Activated CD8-positive, alpha-beta T cell treated with anti-CD3 and anti-CD28 coated beads for 36 hours (primary cell): Measurements from ENCODE around the gene OR1I1. TPM values are rescaled to one million over a fixed set of nuclear protein-coding genes. Genes with fewer than 3 reads are reported as not detected.
"Not testable (repeated sequence)": the region's sequence is repeated elsewhere in the genome, so short reads cannot be mapped to it uniquely, and the experiment has no call there.

ENCODE experiments used
- ATAC-seq: fragments of 200-7000 bp; cut with Tn5 transposase; one replicate; pipeline ENCODE4 v1.10.0; 2021; ENCODE audit warnings: mild to moderate bottlenecking, moderate library complexity
- CTCF ChIA-PET: fragments of 350-600 bp; sonication (Branson Sonifier 250); formaldehyde crosslinking; loops from one replicate; lab custom pipeline; 2021; ENCODE audit warnings: antibody characterized with exemption; lab: Charles Lee
- POLR2A ChIA-PET: fragments of 350-600 bp; sonication (Branson Sonifier 250); formaldehyde crosslinking; loops from one replicate; lab custom pipeline; 2021; ENCODE audit warnings: antibody characterized with exemption; lab: Charles Lee
- DNase-seq: peaks from one replicate; pipeline ENCODE4 v3.0.0-alpha.2; 2020
- H3K27ac Mint-ChIP-seq: one replicate; pipeline ENCODE4 v1.8.0; 2021; ENCODE audit warnings: mild to moderate bottlenecking, mixed read lengths
- H3K27me3 Mint-ChIP-seq: one replicate; pipeline ENCODE4 v1.8.0; 2021; ENCODE audit warnings: mixed read lengths
- H3K36me3 Mint-ChIP-seq: one replicate; pipeline ENCODE4 v1.8.0; 2021; ENCODE audit warnings: low read depth, mixed read lengths
- H3K4me1 Mint-ChIP-seq: one replicate; pipeline ENCODE4 v1.8.0; 2021; ENCODE audit warnings: low read depth, mixed read lengths
- H3K4me3 Mint-ChIP-seq: one replicate; pipeline ENCODE4 v1.8.0; 2021; ENCODE audit warnings: mild to moderate bottlenecking, moderate library complexity, mixed read lengths
- H3K9me3 Mint-ChIP-seq: one replicate; pipeline ENCODE4 v1.8.0; 2021; ENCODE audit warnings: mixed read lengths
- CTCF ChIP-seq: fragments of 200-600 bp; IDR thresholded peaks from one replicate; pipeline ENCODE4 v1.8.0; 2022; ENCODE audit warnings: antibody characterized with exemption, mild to moderate bottlenecking
- intact Hi-C: fragments of 100-400 bp; cut with micrococcal nuclease; formaldehyde crosslinking; loops from one replicate; pipeline ENCODE4 v1.10.0; 2022
- total RNA-seq, 2 experiments: library from RNA; stranded (reverse); gene quantifications; one replicate each; pipeline ENCODE4 v1.2.3, GENCODE V29; 2021

OR1I1 gene
- total RNA-seq, 2 experiments from 2014 or later: not detected

- no peaks in the 10 kb centered on the region for H3K36me3 Mint-ChIP-seq
- no peak for DNase-seq
- peaks cover 4% of the 10 kb centered on the region for H3K27me3 Mint-ChIP-seq
- CTCF ChIA-PET: interaction anchor here (0.7 to 5.7 kb wide), 9 partner anchors 9 to 326 kb away, joined by 3 to 66 read pairs (median 7); partner anchors contain the start of genes AKAP8L and SYDE1
- no peak overlapping the region for H3K27ac Mint-ChIP-seq
- POLR2A ChIA-PET: no interaction called here
- H3K9me3 Mint-ChIP-seq: no peaks in the 10 kb centered on the region
- no peak for ATAC-seq
- H3K4me1 Mint-ChIP-seq: peaks cover 4% of the 10 kb centered on the region
- intact Hi-C loops: no loop called here
- no peak overlapping the region for H3K4me3 Mint-ChIP-seq
- no peak for TF ChIP-seq CTCF
Measured at GRCh38 chr19:15093001-15093400, 11.0 kb downstream of the OR1I1 start.

GRCh38 chr19:15096223-15096622 is 14.2 kb downstream of the OR1I1 start:
- TF ChIP-seq CTCF: no peak
- no peak overlapping the region for H3K27ac Mint-ChIP-seq
- peaks cover 1% of the 10 kb centered on the region for H3K27me3 Mint-ChIP-seq
- CTCF ChIA-PET: no interaction called here
- DNase-seq (no peak), ATAC-seq (no peak)
- no peaks in the 10 kb centered on the region for H3K36me3 Mint-ChIP-seq
- H3K4me1 Mint-ChIP-seq: peaks cover 4% of the 10 kb centered on the region
- intact Hi-C loops: no loop called here
- H3K9me3 Mint-ChIP-seq: no peaks in the 10 kb centered on the region
- no peak overlapping the region for H3K4me3 Mint-ChIP-seq
- POLR2A ChIA-PET: no interaction called here

GRCh38 chr19:15097980-15098379 is 16.0 kb downstream of the OR1I1 start:
- intact Hi-C loops, H3K27ac Mint-ChIP-seq, H3K4me3 Mint-ChIP-seq, ATAC-seq, H3K27me3 Mint-ChIP-seq, H3K9me3 Mint-ChIP-seq, H3K4me1 Mint-ChIP-seq, H3K36me3 Mint-ChIP-seq, DNase-seq, POLR2A ChIA-PET, CTCF ChIA-PET: not testable (repeated sequence)

GRCh38 chr19:15098460-15098859 is 16.4 kb downstream of the OR1I1 start:
- H3K4me1 Mint-ChIP-seq: no peaks in the 10 kb centered on the region
- ChIA-PET POLR2A (no interaction called here), CTCF (no interaction called here)
- no peak overlapping the region for H3K4me3 Mint-ChIP-seq
- peaks cover 1% of the 10 kb centered on the region for H3K36me3 Mint-ChIP-seq
- intact Hi-C loops: no loop called here
- TF ChIP-seq CTCF: no peak
- H3K27me3 Mint-ChIP-seq: peaks cover 1% of the 10 kb centered on the region
- H3K27ac Mint-ChIP-seq: no peak overlapping the region
- peaks cover 10% of the 10 kb centered on the region for H3K9me3 Mint-ChIP-seq
- DNase-seq: no peak
- ATAC-seq: no peak

- CTCF ChIA-PET: interaction anchor here (0.7 to 4.2 kb wide), 2 partner anchors 12 to 53 kb away, joined by 3 to 88 read pairs; no protein-coding TSS in a partner anchor
- H3K4me3 Mint-ChIP-seq: no peak overlapping the region
- ATAC-seq: no peak
- peaks cover 1% of the 10 kb centered on the region for H3K27me3 Mint-ChIP-seq
- no peak for TF ChIP-seq CTCF
- no peaks in the 10 kb centered on the region for H3K4me1 Mint-ChIP-seq
- POLR2A ChIA-PET: no interaction called here
- no peak overlapping the region for H3K27ac Mint-ChIP-seq
- H3K36me3 Mint-ChIP-seq: peaks cover 3% of the 10 kb centered on the region
- intact Hi-C loops: no loop called here
- H3K9me3 Mint-ChIP-seq: peaks cover 14% of the 10 kb centered on the region
- DNase-seq: no peak
Measured at GRCh38 chr19:15099017-15099582, 17.1 kb downstream of the OR1I1 start.
